ENCODE results near the gene LSS.

GRCh38 chr21:46217511-46218196, 10.9 kb downstream of the LSS start:
- TF ChIP-seq CTCF (IDR thresholded peaks at IDR 0.05) (no peak), RELA (CRISPR knock-in tag; IDR thresholded peaks at IDR 0.05; ENCODE audit: borderline replicate concordance) (no peak), ZNF263 (CRISPR knock-in tag; IDR thresholded peaks at IDR 0.05; ENCODE audit: low read depth) (no peak), IRF2 (CRISPR knock-in tag; IDR thresholded peaks at IDR 0.05; ENCODE audit: borderline replicate concordance, low read depth) (no peak), ZNF423 (CRISPR knock-in tag; IDR thresholded peaks at IDR 0.05) (no peak), HMGXB4 (CRISPR knock-in tag; IDR thresholded peaks at IDR 0.05) (no peak), ERG (CRISPR knock-in tag; IDR thresholded peaks at IDR 0.05) (no peak), USF2 (CRISPR knock-in tag; IDR thresholded peaks at IDR 0.05) (no peak), JUN (CRISPR knock-in tag; IDR thresholded peaks at IDR 0.05) (no peak), CREB1 (CRISPR knock-in tag; IDR thresholded peaks at IDR 0.05) (no peak), SP1 (CRISPR knock-in tag; conservative IDR thresholded peaks at IDR 0.05) (no peak), ETV6 (CRISPR knock-in tag; IDR thresholded peaks at IDR 0.05) (no peak), KAT7 (CRISPR knock-in tag; IDR thresholded peaks at IDR 0.05; ENCODE audit: borderline replicate concordance) (no peak)

Data from WTC11 (cell line).